Caco-2 (cell line): ENCODE results near the gene TRAPPC3. TPM values are rescaled to one million over a fixed set of nuclear protein-coding genes. Genes with fewer than 3 reads are reported as not detected.

ENCODE experiments used
- BruUV-seq: library from RNA; stranded (reverse); fragments of 400-500 nt; replicated peaks from 2 replicates; lab custom pipeline; 2021; lab: Mats Ljungman, UMichigan
- CTCF ChIA-PET: fragments of 300-600 bp; sonication (Branson Sonifier 250); formaldehyde crosslinking; loops from one replicate; lab custom pipeline; 2022; ENCODE audit warnings: antibody characterized with exemption; lab: Charles Lee
- POLR2A ChIA-PET: fragments of 300-600 bp; sonication (Branson Sonifier 250); formaldehyde crosslinking; loops from one replicate; lab custom pipeline; 2022; ENCODE audit warnings: antibody characterized with exemption; lab: Charles Lee
- DNase-seq, 2 experiments: peaks; one replicate each; pipeline versions ENCODE4 v3.0.0 to v3.0.0-alpha.2; 2020 to 2022
- H3K27me3 ChIP-seq: replicated peaks from 2 replicates; pipeline ENCODE4 v1.6.0; 2011; ENCODE audit warnings: low read length; ENCODE audit not compliant: control insufficient read depth, insufficient read depth
- H3K36me3 ChIP-seq: 2 replicates; pipeline ENCODE4 v1.5.1; 2011; ENCODE audit warnings: low read length; ENCODE audit not compliant: control insufficient read depth, insufficient read depth
- H3K4me1 ChIP-seq: fragments of 250-450 bp; sonication (Bioruptor Pico); 2 replicates; pipeline ENCODE4 v1.5.1; 2020; ENCODE audit warnings: mild to moderate bottlenecking
- H3K4me3 ChIP-seq: 2 replicates; pipeline ENCODE4 v1.5.1; 2011; ENCODE audit warnings: low read depth, mild to moderate bottlenecking, control low read depth, low read length
- H3K9me3 ChIP-seq: fragments of 250-450 bp; sonication (Bioruptor Pico); 2 replicates; pipeline ENCODE4 v1.5.1; 2020; ENCODE audit warnings: mild to moderate bottlenecking, moderate library complexity
- H3K27ac Mint-ChIP-seq: one replicate; pipeline ENCODE4 v1.8.0; 2022; ENCODE audit warnings: mixed read lengths; ENCODE audit not compliant: unreplicated experiment
- H3K27me3 Mint-ChIP-seq: one replicate; pipeline ENCODE4 v1.8.0; 2022; ENCODE audit warnings: mixed read lengths; ENCODE audit not compliant: insufficient read depth, unreplicated experiment
- H3K36me3 Mint-ChIP-seq: one replicate; pipeline ENCODE4 v1.8.0; 2022; ENCODE audit warnings: mild to moderate bottlenecking, mixed read lengths; ENCODE audit not compliant: insufficient read depth, unreplicated experiment
- H3K4me1 Mint-ChIP-seq: one replicate; pipeline ENCODE4 v1.8.0; 2022; ENCODE audit warnings: low read depth, mixed read lengths; ENCODE audit not compliant: unreplicated experiment
- H3K4me3 Mint-ChIP-seq: one replicate; pipeline ENCODE4 v1.8.0; 2022; ENCODE audit warnings: mild to moderate bottlenecking, moderate library complexity, mixed read lengths; ENCODE audit not compliant: unreplicated experiment
- H3K9me3 Mint-ChIP-seq: one replicate; pipeline ENCODE4 v1.8.0; 2022; ENCODE audit warnings: mixed read lengths; ENCODE audit not compliant: unreplicated experiment
- intact Hi-C: fragments of 100-400 bp; cut with micrococcal nuclease; formaldehyde crosslinking; loops from one replicate; pipeline ENCODE4 v1.10.0; 2022; ENCODE audit not compliant: unreplicated experiment
- total RNA-seq: library from RNA; stranded (reverse); gene quantifications from 2 replicates; pipeline ENCODE4 v1.2.3, GENCODE V29; 2022
- TF ChIP-seq, protein P1 (sequence below), 2 experiments: fragments of 200-600 bp in 1 of 2; IDR thresholded peaks; 1 replicate in 1 of 2; 2 replicates in 1 of 2; pipeline versions ENCODE4 v1.5.1 to v1.8.0; 2011 to 2022; ENCODE audit warnings: antibody characterized with exemption in 1 of 2, control low read depth in 1 of 2, inconsistent platforms in 1 of 2, low read depth in 1 of 2, low read length in 1 of 2, mild to moderate bottlenecking in 1 of 2, moderate library complexity in 1 of 2; ENCODE audit not compliant: insufficient read depth in 1 of 2, severe bottlenecking in 1 of 2, unreplicated experiment in 1 of 2

The TRAPPC3 gene
- total RNA-seq, 1 experiment from 2014 or later, result 35.4 TPM

DNA sequence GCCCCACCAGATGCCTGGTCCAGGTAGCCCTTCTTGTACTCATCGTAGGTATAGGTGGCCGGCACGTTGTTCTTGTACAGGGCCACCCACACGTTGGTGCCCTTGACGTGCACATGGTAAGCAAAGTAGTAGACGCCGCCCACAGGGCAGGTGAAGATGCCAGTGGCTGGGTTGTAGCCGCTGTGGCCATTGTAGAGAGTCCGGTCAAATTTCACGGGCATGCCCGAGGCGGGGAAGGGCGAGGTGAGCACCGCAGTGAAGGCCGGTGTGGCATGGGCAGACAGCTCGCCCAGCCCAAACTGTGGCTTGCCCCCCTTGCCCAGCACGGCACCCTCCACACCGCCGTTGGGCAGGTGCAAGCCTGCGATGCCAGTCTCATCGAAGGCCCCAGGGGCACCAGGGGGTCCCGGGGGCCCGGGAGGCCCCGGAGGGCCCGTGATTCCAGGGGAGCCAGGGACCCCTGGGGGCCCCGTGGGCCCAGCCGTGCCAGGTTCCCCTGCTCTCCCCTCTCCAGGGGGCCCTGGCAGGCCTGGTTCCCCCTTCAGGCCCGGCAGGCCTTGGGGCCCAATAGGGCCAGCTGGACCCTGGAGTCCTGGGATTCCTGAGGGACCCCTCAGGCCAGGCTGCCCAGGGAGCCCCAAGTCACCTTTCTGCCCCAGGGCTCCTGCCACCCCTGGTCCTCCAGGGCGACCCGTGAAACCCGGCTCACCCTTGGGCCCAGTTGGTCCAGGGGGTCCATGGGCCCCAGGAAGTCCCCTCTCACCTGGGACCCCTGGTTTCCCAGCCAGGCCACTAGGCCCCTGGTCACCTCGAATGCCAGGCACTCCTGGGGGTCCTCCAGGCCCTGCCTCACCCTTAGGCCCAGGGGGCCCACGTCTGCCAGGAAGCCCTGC, 51.3 kb downstream of the TRAPPC3 start:
- Mint-ChIP-seq H3K27ac (no peak overlapping the region), H3K9me3 (no peaks in the 10 kb centered on the region), H3K4me1 (no peaks in the 10 kb centered on the region), H3K4me3 (no peak overlapping the region), H3K36me3 (no peaks in the 10 kb centered on the region), H3K27me3 (no peaks in the 10 kb centered on the region)
- no TSS peak for BruUV-seq
- H3K27me3 ChIP-seq, result no peaks in the 10 kb centered on the region
- no peak overlapping the region for H3K4me3 ChIP-seq
- no peaks in the 10 kb centered on the region for H3K9me3 ChIP-seq
- ChIA-PET POLR2A (no interaction called here), CTCF (interaction anchor here (0.7 to 1.4 kb wide), 5 partner anchors 35 to 188 kb away, joined by 3 to 14 read pairs (median 4); no protein-coding TSS in a partner anchor)
- intact Hi-C loops, result loop anchor here (2.0 to 5.0 kb wide), 2 partner anchors 49 to 323 kb away; partner anchors contain the start of gene TRAPPC3
- H3K4me1 ChIP-seq, result no peaks in the 10 kb centered on the region
- TF ChIP-seq, protein P1, sequence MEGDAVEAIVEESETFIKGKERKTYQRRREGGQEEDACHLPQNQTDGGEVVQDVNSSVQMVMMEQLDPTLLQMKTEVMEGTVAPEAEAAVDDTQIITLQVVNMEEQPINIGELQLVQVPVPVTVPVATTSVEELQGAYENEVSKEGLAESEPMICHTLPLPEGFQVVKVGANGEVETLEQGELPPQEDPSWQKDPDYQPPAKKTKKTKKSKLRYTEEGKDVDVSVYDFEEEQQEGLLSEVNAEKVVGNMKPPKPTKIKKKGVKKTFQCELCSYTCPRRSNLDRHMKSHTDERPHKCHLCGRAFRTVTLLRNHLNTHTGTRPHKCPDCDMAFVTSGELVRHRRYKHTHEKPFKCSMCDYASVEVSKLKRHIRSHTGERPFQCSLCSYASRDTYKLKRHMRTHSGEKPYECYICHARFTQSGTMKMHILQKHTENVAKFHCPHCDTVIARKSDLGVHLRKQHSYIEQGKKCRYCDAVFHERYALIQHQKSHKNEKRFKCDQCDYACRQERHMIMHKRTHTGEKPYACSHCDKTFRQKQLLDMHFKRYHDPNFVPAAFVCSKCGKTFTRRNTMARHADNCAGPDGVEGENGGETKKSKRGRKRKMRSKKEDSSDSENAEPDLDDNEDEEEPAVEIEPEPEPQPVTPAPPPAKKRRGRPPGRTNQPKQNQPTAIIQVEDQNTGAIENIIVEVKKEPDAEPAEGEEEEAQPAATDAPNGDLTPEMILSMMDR (IDR thresholded peaks at IDR 0.05; ENCODE audit: insufficient read depth in 1 of 2, low read depth in 1 of 2, low read length in 1 of 2, severe bottlenecking in 1 of 2, unreplicated experiment in 1 of 2), result no peak
- no peaks in the 10 kb centered on the region; the same call in 1 of the 2 replicates for H3K36me3 ChIP-seq
- DNase-seq, result no peak

GRCh38 chr1:36096500-36097432, 52.5 kb downstream of the TRAPPC3 start:
- peak in 1 of 2 experiments; percentile 34 for DNase-seq
- no peak overlapping the region for H3K27ac Mint-ChIP-seq
- CTCF ChIA-PET, result interaction anchor here (0.6 to 1.4 kb wide), 6 partner anchors 36 to 320 kb away, joined by 3 to 14 read pairs (median 4); no protein-coding TSS in a partner anchor
- H3K36me3 Mint-ChIP-seq, result no peaks in the 10 kb centered on the region
- no TSS peak for BruUV-seq
- Histone ChIP-seq H3K4me1 (no peaks in the 10 kb centered on the region), H3K9me3 (no peaks in the 10 kb centered on the region), H3K4me3 (no peak overlapping the region), H3K27me3 (no peaks in the 10 kb centered on the region), H3K36me3 (no peaks in the 10 kb centered on the region; the same call in 1 of the 2 replicates)
- POLR2A ChIA-PET, result no interaction called here
- no peak overlapping the region for H3K4me3 Mint-ChIP-seq
- no peaks in the 10 kb centered on the region for H3K9me3 Mint-ChIP-seq
- H3K27me3 Mint-ChIP-seq, result no peaks in the 10 kb centered on the region
- intact Hi-C loops, result loop anchor here (5.0 kb wide), 1 partner anchor 51 kb away; the partner anchor contains the start of gene TRAPPC3
- H3K4me1 Mint-ChIP-seq, result no peaks in the 10 kb centered on the region
- TF ChIP-seq, protein P1 (IDR thresholded peaks at IDR 0.05; ENCODE audit: insufficient read depth in 1 of 2, low read depth in 1 of 2, low read length in 1 of 2, severe bottlenecking in 1 of 2, unreplicated experiment in 1 of 2), result peak; percentile 20 to 22
